ENCODE results near the gene EOGT.

The EOGT gene

DNA sequence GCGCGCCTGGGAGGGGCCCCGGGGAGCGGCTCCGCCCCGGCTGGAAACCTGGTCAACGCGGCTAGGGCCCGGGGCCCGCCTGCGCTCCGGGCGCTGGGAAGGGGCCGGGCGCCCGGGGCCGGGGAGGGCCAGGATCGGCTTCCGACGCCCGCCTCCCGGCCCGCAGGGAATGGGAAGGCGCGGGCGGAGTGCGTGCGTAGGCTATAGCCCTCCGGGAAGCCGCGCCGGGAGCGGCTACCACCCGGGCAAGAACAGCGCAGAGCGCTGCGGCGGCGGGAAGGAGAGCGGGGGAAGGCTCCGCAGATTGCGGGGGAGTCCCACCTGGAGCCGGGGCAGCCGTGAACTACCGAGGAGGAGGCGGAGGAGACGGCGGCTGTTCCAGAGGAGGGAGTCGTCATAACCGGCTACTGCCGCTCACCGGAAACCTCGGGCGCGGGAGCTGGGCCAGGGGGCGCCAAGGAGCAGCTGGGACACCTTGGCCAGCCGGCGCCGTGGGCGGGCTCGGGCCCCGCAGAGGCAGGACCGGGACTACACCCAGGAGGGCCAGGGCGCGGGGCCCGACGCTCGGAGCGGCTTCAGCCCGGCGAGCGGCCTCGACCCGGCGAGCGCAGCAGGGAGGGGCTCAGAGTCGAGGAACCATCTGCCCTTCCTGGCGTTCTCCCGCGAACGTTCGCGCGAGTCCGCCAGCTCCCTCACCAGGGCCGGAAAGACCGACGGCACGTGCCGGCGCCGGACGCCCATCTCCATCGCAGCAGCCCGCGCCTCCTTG lies at the start of gene EOGT:
Gene EOGT, minus strand, starts transcription at position 432 of the 769 bp plus-strand sequence. CDS start 3,838 bp downstream, outside the sequence.
- no peak for FAIRE-seq

DNA sequence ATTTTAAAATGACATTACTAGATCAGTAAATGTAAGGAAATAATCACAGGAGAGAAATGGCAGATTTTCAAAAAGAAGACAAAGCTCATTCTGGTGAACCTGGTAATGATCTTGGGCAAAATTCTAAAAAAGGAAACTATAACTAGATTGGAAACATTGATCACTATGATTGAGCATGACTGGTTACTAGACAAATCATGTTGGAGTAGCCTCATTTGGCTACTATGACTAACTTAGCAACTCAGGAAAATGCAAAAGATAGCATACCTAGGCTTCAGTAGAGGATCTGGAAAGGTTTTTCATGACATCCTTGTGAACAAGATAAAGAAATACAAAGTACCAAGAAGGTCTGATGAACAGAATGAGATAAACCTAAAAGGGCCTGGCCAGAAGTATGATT lies 46.2 kb upstream of the EOGT start:
- no peak for FAIRE-seq

GRCh38 chr3:69058947-69059224 lies 45.4 kb upstream of the EOGT start:
- no peak for FAIRE-seq

DNA sequence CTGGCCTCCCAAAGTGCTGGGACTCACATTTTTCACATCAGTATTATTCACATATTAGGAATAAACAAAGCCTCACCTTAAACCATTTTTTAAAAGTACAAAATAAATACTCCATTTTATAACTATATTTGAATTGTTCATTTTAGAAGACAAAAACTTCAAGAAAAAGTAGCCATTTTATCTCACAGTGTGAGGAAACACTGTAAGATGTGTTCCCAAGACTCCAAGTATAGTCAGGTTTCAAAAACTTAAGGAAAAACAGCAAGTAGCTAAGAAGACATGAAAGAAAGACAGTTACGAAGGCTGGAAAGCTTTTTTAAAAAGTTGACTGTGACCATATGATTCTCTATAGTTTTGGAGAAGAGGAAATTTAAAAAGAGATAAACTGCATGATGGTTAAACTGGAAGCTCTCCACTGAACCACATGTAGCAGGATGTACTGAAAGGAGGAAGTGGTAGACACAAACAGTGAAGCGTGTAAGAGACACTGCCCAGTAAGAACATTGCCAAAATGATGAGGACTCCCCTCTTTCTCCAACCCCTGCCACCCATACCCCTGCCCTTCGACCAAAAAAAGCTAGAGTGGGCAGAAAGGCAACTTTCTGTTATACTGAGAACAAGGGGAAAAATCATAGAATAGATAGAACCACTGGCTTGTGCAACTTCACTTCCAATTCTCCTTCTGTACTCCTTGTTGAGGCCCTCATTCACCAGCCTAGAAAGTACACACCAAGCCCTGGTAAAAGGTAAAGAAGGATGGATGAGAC lies 44.9 kb upstream of the EOGT start:
- no peak for FAIRE-seq

DNA sequence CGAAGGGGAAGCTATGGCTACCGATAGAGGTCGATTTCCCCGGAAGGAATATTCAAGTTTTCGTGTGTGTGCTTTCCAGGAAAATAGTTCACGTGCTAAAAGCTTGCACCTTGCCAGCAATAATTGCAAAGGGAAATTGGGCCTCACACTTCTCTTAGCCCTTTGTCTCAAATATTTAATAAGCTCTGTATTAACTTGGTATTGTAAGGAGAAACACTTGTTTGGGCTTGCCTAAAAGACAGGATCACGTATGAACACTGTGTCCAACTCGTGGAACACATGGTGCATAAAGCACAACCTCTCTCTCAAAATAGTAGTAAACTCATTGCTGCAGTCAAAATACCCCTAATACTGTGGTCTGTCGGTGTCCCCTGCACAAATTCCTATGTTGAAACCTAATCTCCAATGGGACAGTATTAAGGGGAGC lies 39.0 kb upstream of the EOGT start:
- no peak for FAIRE-seq

- FAIRE-seq, result peak; percentile 90
Measured at GRCh38 chr3:69051756-69052471, 38.4 kb upstream of the EOGT start, which contains the start of gene TMF1. TMF1 (minus strand) TSS chr3:69052333; CDS start chr3:69052086, 247 bp downstream.

GRCh38 chr3:69048990-69049389 lies 35.5 kb upstream of the EOGT start:
- FAIRE-seq, result no peak

- no peak for FAIRE-seq
Measured at GRCh38 chr3:69044608-69045007, 31.1 kb upstream of the EOGT start.

GRCh38 chr3:69033470-69033869 lies 20.0 kb upstream of the EOGT start:
- no peak for FAIRE-seq

DNA sequence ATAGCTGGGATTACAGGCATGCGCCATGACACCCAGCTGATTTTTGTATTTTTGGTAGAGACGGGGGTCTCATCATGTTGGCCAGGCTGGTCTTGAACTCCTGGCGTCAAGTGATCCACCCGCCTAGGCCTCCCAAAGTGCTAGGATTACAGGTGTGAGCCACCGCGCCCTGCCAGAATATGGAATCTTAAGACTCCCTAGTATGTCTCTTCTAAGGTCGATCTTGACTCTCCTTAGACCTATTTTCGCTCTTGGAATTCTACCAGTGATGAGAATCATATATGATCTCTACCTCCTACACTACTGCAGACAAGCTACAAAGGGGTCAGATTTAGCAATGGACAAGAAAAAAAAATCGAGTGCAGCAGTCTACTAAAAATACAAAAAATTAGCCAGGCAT lies 19.3 kb upstream of the EOGT start:
- FAIRE-seq, result no peak

DNA sequence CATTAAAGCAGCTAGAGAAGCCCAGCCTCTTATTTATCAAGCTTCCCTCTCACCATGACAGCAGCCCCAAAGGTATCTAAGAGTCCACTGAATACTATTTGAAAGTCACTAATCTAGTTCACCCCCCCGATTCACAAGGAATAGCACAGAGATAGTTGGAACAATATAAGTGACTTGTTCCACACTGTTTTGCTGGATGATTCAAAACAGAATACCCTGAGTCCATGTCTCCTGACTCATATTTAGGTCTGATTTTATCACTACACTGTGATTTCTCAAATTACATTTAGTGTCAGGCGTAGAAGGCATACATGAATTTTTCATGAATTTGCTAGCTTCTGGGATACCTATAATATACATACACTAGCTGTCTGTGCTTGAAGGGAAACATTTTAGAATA lies 18.7 kb upstream of the EOGT start:
- FAIRE-seq, result no peak

DNA sequence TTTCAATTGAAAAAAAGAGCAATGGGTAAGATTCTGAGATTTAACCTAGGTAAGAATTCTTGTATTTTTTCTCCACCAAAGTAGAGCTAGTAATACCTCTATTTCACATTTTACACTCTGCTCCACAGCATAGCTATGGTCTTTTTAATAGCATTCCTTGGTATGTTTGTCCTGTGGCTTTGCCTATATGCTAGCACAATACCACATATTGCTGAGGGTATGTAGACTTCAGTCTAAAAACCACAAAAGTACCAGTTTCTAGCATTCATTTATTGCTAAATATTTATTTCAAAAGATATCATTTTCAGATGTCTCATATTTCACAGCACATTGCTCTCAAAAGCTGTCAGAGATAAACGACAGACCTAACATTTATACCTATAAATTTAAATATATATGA lies 18.2 kb upstream of the EOGT start:
- no peak for FAIRE-seq

- no peak for FAIRE-seq
Measured at GRCh38 chr3:69020857-69021256, 7.4 kb upstream of the EOGT start.

- FAIRE-seq, result peak; percentile 87
Measured at GRCh38 chr3:69020424-69020823, 6.9 kb upstream of the EOGT start.

GRCh38 chr3:69016901-69017300 lies 3.4 kb upstream of the EOGT start:
- FAIRE-seq, result no peak

DNA sequence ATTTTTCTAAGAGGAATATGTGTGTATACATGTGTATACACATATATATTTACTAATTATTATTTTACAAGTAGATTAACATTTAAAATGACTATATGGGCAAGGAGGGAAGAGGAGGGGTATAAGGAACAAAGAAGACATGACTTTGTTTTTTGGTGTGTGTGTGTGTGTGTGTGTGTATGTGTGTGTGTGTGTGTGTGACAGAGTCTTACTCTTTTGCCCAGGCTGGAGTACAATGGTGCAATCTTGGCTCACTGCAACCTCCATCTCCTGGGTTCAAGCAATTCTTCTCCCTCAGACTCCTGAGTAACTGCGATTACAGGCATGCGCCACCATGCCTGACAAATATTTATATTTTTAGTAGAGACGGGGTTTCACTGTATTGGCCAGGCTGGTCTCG lies 2.6 kb upstream of the EOGT start:
- FAIRE-seq, result no peak

GRCh38 chr3:69014022-69014580 lies 617 bp upstream of the EOGT start:
- no peak for FAIRE-seq

DNA sequence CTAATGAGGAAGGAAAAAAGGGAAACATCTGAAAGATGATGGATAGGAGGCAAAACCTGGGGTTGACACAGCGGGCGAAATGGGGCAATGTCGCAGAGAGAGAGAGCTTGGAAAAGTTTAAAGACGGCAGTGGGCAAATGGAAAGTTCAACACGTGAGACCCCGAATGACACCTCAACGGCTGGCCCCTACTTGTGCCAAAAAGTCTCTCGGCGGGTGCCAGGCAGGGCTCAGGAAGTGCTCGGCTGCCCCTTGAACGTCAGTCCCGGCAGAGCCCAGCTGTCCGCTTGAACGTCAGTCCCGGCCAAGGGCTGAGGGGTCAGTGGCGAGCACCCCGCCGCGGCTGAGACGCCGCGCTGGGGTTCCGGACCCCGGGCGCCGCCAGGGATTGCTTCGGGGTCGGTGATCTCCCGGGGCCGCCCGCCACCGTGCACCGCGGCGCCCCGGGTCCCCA lies 658 bp downstream of the EOGT start:
- no peak for FAIRE-seq

DNA sequence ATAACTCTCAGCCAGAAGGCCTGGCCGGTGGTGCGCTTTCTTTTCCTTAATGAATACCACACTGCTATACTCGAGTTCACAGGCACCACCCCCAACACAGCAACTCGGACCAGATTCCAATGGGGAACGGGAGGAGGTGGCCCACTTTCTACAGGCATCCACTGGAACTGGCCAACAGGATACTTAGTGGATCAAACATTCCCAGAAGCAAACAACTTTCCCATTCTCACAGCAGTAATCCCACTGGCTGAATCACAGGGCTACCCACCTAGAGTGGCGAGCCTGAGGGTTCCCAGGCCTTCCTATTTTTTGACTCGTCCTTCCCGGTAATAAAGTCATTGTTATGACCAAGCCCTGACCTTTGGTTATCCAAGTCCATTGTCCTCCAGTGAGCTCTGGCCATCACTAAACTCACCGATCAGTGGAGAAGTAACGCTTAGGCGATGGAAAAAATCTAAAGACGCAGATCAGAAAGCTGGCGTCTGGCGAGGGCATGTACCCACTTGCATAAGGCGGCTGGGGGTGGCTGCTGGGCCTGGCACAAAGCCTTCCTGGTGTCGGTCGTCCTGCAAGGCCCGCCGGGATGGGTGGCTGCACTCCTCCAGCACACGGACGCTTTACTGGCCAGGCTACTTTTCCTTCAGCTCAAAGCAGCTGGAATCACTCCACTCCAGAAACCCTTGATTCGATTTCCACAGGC lies 1.2 kb downstream of the EOGT start:
- FAIRE-seq, result no peak

DNA sequence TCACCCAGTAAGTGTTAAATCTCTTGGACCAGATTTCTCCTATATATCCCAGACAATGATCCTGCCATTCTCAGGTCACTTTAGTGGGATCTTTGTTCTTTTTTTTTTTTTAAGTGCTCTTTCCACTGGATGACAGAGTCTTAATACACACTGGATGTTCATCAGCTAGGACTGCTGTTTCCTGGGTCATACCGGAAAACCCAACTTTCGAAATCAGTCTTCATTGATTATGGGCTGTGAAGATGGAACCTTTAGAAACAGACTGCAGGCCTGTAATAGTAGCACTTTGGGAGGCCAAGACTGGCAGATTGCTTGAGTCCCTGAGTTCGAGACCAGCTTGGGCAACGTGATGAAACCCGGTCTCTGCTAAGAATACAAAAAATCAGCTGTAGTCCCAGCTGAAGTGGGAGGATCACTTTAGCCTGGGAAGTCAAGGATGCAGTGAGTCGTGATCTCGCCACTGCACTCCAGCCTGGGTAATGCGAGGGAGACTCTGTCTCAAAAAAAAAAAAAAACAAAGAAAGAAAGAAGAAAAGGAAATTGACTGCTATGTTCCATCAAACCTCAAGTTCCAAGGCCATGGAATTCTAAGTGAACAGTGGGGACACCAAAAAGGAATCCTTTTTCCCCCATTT lies 2.3 kb downstream of the EOGT start:
- no peak for FAIRE-seq

DNA sequence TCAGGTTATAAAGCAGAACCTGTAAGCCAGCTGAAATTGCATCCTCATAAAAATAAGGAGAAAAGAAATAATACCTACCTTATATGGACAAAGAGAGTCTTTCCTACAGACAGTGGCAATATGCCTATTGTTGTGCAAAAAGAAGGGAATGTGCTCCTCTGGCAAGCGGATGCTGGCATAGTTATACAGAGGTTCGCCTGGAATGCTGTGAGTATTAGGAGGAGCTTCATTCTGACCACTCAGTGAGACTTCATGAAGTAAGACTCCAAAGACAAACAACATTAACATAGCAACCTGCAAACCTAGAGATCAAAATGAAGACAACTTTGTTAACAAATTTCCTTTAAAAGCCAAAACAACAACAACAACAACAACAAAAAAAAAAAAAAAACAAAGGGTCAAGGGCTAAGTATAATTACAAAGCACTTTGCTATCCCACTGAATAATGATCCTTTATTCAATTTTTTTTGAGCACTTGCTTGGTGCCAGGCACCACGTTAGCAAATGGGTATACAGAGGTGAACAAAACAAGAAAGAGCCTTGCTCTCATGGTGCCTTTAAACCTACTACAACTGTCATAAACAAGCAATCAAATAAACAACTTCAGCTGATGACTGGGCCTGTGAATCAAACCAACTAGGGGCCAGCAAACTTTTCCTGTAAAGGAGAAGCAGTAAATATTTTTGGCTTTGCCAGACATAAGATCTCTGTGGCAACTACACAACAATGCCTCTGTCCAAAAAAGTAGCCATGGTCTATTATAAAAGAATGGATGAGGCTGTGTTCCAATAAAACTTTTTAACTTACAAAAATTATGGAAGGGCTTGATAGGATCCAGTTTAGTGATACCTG lies 3.7 kb downstream of the EOGT start:
- no peak for FAIRE-seq
